ENCODE data around the gene CASS4. TPM values are rescaled to one million over a fixed set of nuclear protein-coding genes. Genes with fewer than 3 reads are reported as not detected.

The CASS4 gene
- total and polyA plus RNA-seq, 9 of the 15 experiments (the other 6 are each of a cell fraction or from before 2014, with no cell fraction given) = 8.1 to 53.8 (median 26.7) TPM

- Histone ChIP-seq H4K20me1 (replicated peaks; ENCODE audit: control insufficient read depth, insufficient read depth, low read length) (no peaks in the 10 kb centered on the region), H3K9me1 (ENCODE audit: control insufficient read depth, insufficient read depth, low read length) (peaks cover 3% of the 10 kb centered on the region), H3K27ac (ENCODE audit: extremely low read depth, low read depth, low read length) (peak overlapping the region; percentile 99), H3K36me3 (ENCODE audit: control insufficient read depth, insufficient read depth, low read length) (peaks cover 71% of the 10 kb centered on the region), H3K4me2 (ENCODE audit: insufficient read depth, low read length) (peak overlapping the region; percentile 99), H3K79me2 (ENCODE audit: control insufficient read depth, insufficient read depth, low read length) (peaks cover 94% of the 10 kb centered on the region), H3K4me3 (peak overlapping the region; percentile 92), H3K9ac (ENCODE audit: insufficient read depth in 1 of 2, low read depth in 2 of 2, low read length in 2 of 2) (peak overlapping the region; percentile 97 to 99), H3K27me3 (ENCODE audit: control insufficient read depth in 2 of 2, insufficient read depth in 2 of 2, low read length in 2 of 2) (no peaks in the 10 kb centered on the region), H2AFZ (ENCODE audit: low read depth, low read length) (no peak overlapping the region), H3K4me1 (replicated peaks in 1 of 2; ENCODE audit: control insufficient read depth in 2 of 2, insufficient read depth in 2 of 2, low read length in 2 of 2) (peaks cover 4 to 15% of the 10 kb centered on the region in 2 experiments; a peak in 3 of 5 replicates), H3K9me3 (replicated peaks; ENCODE audit: control insufficient read depth, insufficient read depth, low read depth, low read length) (no peaks in the 10 kb centered on the region)
- CTCF ChIA-PET (ENCODE audit: low intra/inter-chr PET ratio) = no interaction called here
- 3% methylated on average over 10 of the region's 10 CpGs for WGBS (ENCODE audit: insufficient coverage, low coverage, missing lambda C conversion rate)
- POLR2A ChIA-PET = interaction anchor here (0.6 to 2.3 kb wide), 8 partner anchors 8 to 32 kb away, joined by 3 to 35 read pairs (median 6); partner anchors contain the start of genes CASS4 and FAM210B
- DNase-seq (ENCODE audit: extremely low read depth in 1 of 4, low spot score in 3 of 4) (no peak), ATAC-seq (no peak), FAIRE-seq (peak; percentile 26)
- intact Hi-C loops (cut with micrococcal nuclease) (no loop called here), in situ Hi-C loops (cut with MboI) (no loop called here)
- BruUV-seq (replicated peaks) = TSS peak; percentile 78
- TF ChIP-seq SIN3A (IDR thresholded peaks at IDR 0.05; ENCODE audit: borderline replicate concordance in 2 of 2, control insufficient read depth in 1 of 2, low read depth in 2 of 2, low read length in 2 of 2) = peak in 1 of 2 experiments; percentile 12; a peak in 1 of 4 replicates
- TF ChIP-seq MYBL2 (IDR thresholded peaks at IDR 0.05; ENCODE audit: low read depth) = peak; percentile 13; the same call in 1 of the 2 replicates
- TF ChIP-seq MYBL2 (CRISPR knock-in tag; IDR thresholded peaks at IDR 0.05; ENCODE audit: borderline replicate concordance) = no peak
- TF ChIP-seq ZBTB9 (CRISPR knock-in tag; IDR thresholded peaks at IDR 0.05) = no peak
- no peak for TF ChIP-seq PYGO2 (tag; IDR thresholded peaks at IDR 0.05)
- TF ChIP-seq ZNF609 (CRISPR knock-in tag; IDR thresholded peaks at IDR 0.05; ENCODE audit: borderline replicate concordance) = no peak
- no peak for TF ChIP-seq ZNF76 (CRISPR knock-in tag; IDR thresholded peaks at IDR 0.05; ENCODE audit: borderline replicate concordance)
- no peak for TF ChIP-seq ZNF354B (CRISPR knock-in tag; IDR thresholded peaks at IDR 0.05)
- peak; percentile 31 for TF ChIP-seq KDM5B (IDR thresholded peaks at IDR 0.05; ENCODE audit: insufficient replicate concordance, low read depth, low read length)
Observed at GRCh38 chr20:56391037-56391436, 21.0 kb upstream of the CASS4 start.
